LNCaP clone FGC (cell line): ENCODE measurements around the gene OR2H1.

Experiments used
- DNase-seq: peaks from one replicate; pipeline ENCODE4 v3.0.0-alpha.2; 2011; ENCODE audit warnings: low read depth
- H3K4me3 ChIP-seq: 2 replicates; pipeline ENCODE4 v1.5.1; 2011; ENCODE audit warnings: mild to moderate bottlenecking, low read depth, low read length, control low read depth
- CTCF ChIP-seq: IDR thresholded peaks from 2 replicates; pipeline ENCODE4 v1.5.1; 2012; ENCODE audit warnings: mild to moderate bottlenecking; ENCODE audit not compliant: control insufficient read depth, insufficient read depth; ENCODE audit errors: extremely low read depth

OR2H1 gene

DNA sequence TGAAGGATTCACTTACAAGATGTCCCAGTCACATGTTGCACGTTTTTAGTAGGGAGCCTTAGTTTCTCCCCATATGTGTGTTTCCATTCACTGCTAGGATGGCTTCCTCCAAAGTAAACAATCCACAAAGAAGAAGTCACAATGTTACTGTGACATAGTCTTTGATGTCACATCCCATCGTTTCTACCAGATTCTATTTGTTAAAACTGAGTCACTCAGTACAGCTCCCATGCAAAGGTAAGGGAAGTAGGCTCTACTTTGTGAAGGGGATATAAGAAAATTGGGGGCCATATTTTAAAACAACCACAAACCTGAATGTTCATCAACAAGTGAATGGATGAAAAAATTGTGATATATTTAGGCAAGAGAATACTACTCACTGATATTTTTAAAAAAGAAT lies at the start of gene OR2H1, which contains the start of gene OR11A1:
Gene OR2H1, plus strand, starts transcription at position 185 of the 400 bp plus-strand sequence. CDS start 4,615 bp downstream, outside the sequence.
Gene OR11A1, minus strand, starts transcription at position 101 of the 400 bp plus-strand sequence. CDS start 29,430 bp downstream, outside the sequence.
- DNase-seq = no peak
- no peak for TF ChIP-seq CTCF
- H3K4me3 ChIP-seq = no peak within 1 kb of the TSS

DNA sequence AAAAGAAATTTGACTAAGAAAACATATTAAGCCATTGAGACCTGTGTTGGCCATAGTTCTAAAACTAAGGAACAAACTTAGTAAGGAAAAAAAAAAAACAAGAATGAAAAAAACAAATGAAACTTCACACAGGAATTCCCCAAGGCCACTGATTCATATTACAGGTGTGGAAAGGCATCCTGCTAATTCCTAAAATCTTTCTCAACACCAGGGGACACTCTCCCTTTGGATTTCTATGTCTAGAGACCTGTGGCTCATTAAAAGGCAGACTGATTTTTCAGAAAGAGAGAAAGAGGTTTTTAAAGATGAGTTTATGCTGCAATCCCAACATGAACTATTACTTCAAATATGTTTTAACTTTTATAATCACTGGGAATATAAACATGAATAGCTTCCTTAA lies 42.4 kb upstream of the OR2H1 start, which contains the start of gene OR12D1:
Gene OR12D1, plus strand, starts transcription at position 341 of the 400 bp plus-strand sequence.
- no peak for DNase-seq
- no peak within 1 kb of the TSS for H3K4me3 ChIP-seq
- TF ChIP-seq CTCF = peak; percentile 51

DNA sequence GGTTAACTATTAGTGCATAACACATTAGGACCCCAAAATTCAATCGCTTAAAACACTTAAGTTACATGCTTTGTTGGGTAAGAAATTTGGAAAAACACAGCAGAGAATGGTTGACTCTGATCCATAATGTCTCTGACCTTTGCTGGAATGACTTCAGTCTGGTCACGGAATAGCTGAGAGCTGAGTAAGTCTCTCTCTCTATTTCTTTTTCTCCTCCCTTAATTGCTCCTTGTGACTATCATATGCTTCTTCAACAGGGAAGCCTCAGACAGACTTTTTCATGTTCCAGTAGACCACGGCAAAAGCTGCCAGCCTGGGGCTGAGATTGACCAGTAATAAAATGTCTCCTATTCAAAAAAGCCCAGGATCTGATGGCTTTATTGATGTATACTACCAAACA lies 37.4 kb upstream of the OR2H1 start:
- TF ChIP-seq CTCF = no peak
- no peak overlapping the region for H3K4me3 ChIP-seq
- no peak for DNase-seq

- DNase-seq = no peak
- H3K4me3 ChIP-seq = no peak overlapping the region
- no peak for TF ChIP-seq CTCF
Measured at GRCh38 chr6:29424168-29424567, 32.8 kb upstream of the OR2H1 start.

GRCh38 chr6:29424575-29424974 lies 32.4 kb upstream of the OR2H1 start:
- no peak for DNase-seq
- TF ChIP-seq CTCF = no peak
- H3K4me3 ChIP-seq = no peak overlapping the region

DNA sequence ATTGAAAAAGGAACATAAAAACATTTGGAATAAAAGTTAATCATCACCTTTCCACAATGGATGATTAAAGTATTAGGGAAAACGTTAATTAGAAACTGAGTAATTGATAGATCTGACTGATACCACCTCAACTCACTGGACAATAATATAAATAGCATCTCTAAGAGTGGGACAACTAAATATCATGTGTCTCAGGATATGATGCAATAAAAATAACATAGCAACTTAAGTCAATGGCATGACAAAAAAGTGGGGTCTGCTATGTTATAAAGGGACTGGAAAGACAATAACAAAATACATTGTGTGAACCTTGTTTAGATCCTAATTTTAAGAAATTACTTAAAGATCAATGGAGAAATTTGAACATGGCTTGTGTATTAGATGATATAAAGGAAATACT lies 31.9 kb upstream of the OR2H1 start:
- no peak overlapping the region for H3K4me3 ChIP-seq
- no peak for TF ChIP-seq CTCF
- no peak for DNase-seq

DNA sequence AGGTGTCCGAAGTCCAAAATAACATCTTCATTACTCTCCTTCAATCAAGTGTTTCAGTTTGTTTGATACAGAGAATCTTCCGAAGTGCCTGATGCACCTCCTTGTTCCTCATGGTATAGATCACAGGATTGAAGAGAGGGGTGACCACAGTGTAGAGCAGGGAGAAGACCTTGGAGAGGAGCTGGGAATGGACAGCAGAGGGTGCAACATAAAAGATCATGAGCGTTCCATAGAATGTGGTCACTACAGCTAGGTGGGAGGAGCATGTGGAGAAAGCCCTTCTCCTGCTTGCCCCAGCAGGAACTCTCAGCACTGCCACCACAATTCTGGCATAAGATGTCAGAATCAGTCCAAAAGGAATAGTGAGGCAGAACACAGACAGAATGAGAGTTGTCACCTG lies 30.3 kb upstream of the OR2H1 start:
- no peak for TF ChIP-seq CTCF
- H3K4me3 ChIP-seq = no peak overlapping the region
- no peak for DNase-seq
